ENCODE measurements around the gene TNXB. TPM values are rescaled to one million over a fixed set of nuclear protein-coding genes. Genes with fewer than 3 reads are reported as not detected.
"Not testable (repeated sequence)": the region's sequence is repeated elsewhere in the genome, so short reads cannot be mapped to it uniquely, and the experiment has no call there.

The TNXB gene
- total RNA-seq, 2 experiments from 2014 or later = 3.1 to 5.5 TPM

DNA sequence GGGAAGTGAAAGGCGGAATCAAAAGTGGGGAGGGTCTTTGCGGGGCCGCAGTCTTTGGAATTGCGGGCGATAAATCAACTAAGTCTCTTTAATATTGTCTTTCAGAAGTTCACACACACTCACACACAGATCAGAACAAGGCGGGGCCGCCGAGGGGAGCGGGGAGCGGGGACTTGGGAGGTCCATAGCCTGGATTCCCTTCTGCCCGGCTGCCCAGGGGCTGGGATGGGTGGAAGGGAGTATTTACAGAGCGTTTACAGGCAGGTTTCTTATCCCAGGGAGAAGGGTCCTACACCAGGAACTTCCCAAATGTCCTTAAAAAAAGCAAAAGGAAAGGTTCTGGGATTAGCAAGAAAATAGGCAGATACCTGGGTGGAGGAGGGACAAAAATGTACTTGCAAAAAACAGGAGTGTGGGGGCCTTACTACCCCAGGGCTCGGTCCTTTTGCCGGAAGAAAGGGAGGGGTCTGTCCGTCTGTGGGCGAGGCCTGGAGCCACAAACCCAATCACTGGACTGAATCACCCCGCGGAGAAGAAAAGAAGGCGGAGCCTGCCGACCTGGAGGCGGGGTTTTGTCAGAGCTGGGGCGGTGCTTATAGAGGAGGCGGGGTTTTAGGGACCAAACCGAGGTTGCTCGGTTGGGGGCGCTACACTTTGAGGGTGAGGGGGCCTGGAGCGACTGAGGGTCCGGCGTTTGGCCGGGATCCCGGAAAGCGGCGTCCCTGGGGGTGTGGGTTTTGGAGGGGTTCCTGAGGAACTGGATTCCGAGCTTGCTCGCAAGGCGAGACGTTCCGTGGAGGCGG, 39.4 kb upstream of the TNXB start:
- DNase-seq = peak; percentile 74
- peak overlapping the region; percentile 61 for H3K4me3 Mint-ChIP-seq
- H3K27me3 Mint-ChIP-seq = peaks cover 63% of the 10 kb centered on the region
- no peaks in the 10 kb centered on the region for H3K36me3 Mint-ChIP-seq
- CTCF ChIA-PET = interaction anchor here (0.7 to 1.4 kb wide), 3 partner anchors 16 to 240 kb away, joined by 3 to 4 read pairs (median 3); partner anchors contain the start of genes ATF6B and EGFL8
- no peaks in the 10 kb centered on the region for H3K9me3 Mint-ChIP-seq (ENCODE audit: low read depth)
- H3K27ac Mint-ChIP-seq = peak overlapping the region; percentile 53
- ATAC-seq = peak; percentile 77
- peaks cover 17% of the 10 kb centered on the region for H3K4me1 Mint-ChIP-seq

DNA sequence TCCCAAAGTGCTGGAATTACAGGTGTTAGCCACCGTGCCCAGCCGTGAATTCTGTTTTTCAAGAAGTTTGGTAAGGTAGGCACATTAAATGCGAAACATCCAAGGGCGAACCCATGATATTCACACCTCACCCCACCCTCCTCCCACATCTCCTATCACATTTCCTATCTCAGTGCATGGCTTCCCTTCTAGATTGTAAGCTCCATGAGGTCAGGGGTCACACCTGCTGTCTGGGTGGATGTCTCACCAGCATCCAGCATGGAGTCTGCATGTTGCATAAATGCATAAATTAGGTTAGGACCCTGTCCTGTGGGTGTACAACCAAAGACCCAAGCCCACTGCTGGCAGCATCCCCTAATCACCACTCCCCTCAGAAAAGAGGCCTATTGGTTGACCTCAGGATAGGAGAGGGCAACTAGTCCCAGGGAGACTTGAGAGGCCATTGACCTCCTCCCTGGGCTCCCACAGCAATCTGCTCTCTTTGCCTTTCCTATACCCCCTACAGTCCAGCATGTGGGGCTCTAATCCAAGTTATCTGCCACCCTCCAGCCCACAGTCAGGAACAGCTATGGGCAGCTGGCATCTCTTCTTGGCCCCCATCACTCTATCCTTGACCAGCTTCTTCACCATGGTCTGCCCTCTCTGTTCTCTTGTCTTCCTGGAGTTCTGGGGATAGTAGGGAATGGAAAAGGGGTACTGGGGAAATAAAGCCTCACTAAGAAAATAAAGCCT, 38.4 kb upstream of the TNXB start:
- Mint-ChIP-seq H3K36me3 (no peaks in the 10 kb centered on the region), H3K4me1 (peaks cover 14% of the 10 kb centered on the region), H3K9me3 (ENCODE audit: low read depth) (no peaks in the 10 kb centered on the region), H3K4me3 (no peak overlapping the region), H3K27me3 (peaks cover 56% of the 10 kb centered on the region), H3K27ac (no peak overlapping the region)
- DNase-seq (no peak), ATAC-seq (no peak)
- CTCF ChIA-PET = interaction anchor here (0.7 to 1.4 kb wide), 2 partner anchors 16 to 239 kb away, joined by 3 to 4 read pairs; partner anchors contain the start of gene EGFL8

DNA sequence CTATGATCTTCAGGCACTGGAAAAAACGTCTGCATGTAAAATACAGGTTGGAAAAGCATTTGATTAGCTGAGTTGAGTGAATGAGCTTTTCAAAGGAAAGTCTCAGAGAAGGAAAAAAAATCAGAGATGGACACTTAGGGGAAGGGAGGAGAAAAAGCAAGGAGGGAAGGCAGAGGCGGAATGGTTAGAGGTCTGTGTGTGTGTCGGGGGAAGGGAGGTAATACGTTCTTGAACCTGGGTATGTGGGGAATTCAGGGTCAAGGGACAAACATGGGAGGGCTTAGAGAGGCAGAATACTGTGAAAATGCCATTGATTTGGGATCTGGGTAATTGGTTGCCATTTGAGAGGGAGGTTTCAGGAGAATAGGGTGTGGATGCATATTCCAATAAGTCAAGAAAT, 37.5 kb upstream of the TNXB start:
- H3K9me3 Mint-ChIP-seq (ENCODE audit: low read depth) = no peaks in the 10 kb centered on the region
- peaks cover 12% of the 10 kb centered on the region for H3K4me1 Mint-ChIP-seq

DNA sequence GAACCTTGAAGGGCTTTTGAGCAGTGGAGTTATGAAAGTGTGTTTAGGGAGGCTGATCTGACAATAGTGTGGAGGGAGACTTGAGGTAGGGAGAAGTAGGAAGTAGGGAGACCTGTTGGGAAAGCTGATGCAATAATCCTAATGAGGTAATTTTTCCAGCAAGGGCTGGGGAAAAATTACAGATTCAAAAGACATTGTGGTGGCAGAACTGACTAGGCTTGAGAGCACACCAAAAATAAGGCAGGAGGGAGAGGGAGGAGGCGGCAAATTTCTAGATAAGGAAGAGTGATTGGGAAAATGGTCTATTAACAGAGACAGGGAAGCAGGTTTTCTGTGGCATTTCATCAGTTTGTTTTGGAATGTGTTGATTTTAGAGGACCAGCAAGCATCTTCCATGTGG, 37.1 kb upstream of the TNXB start:
- no peak for ATAC-seq
- peaks cover 12% of the 10 kb centered on the region for H3K4me1 Mint-ChIP-seq
- H3K9me3 Mint-ChIP-seq (ENCODE audit: low read depth) = no peaks in the 10 kb centered on the region
- H3K27ac Mint-ChIP-seq = no peak overlapping the region
- H3K36me3 Mint-ChIP-seq = no peaks in the 10 kb centered on the region
- DNase-seq = no peak
- H3K4me3 Mint-ChIP-seq = no peak overlapping the region
- peaks cover 50% of the 10 kb centered on the region for H3K27me3 Mint-ChIP-seq
- CTCF ChIA-PET = no interaction called here

More for the DNA sequence above, 37.5 kb upstream of the TNXB start:
- ATAC-seq (no peak), DNase-seq (no peak)
- Mint-ChIP-seq H3K27ac (no peak overlapping the region), H3K4me3 (no peak overlapping the region), H3K36me3 (no peaks in the 10 kb centered on the region), H3K27me3 (peaks cover 52% of the 10 kb centered on the region)
- CTCF ChIA-PET = interaction anchor here (1.4 kb wide), 1 partner anchor 17 kb away, joined by 4 read pairs; the partner anchor contains the start of gene EGFL8

DNA sequence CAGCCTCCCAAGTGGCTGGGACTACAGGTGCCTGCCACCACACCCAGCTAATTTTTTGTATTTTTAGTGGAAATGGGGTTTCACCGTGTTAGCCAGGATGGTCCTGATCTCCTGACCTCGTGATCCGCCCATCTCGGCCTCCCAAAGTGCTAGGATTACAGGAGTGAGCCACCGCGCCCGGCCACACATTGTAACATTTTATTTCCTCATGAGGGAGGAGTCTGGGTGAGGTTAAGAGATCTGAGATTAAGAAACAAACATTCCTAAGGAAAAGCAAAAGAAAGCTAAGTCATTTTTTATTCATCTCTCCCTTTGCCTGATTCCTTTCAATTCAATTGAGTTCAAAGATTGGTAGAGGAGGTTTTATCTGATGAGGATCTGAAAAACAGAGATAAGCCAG, 35.1 kb upstream of the TNXB start:
- DNase-seq; ATAC-seq; H3K36me3 Mint-ChIP-seq; CTCF ChIA-PET; H3K4me3 Mint-ChIP-seq; H3K4me1 Mint-ChIP-seq; H3K9me3 Mint-ChIP-seq (ENCODE audit: low read depth); H3K27ac Mint-ChIP-seq: not testable (repeated sequence)
- peaks cover 36% of the 10 kb centered on the region for H3K27me3 Mint-ChIP-seq

DNA sequence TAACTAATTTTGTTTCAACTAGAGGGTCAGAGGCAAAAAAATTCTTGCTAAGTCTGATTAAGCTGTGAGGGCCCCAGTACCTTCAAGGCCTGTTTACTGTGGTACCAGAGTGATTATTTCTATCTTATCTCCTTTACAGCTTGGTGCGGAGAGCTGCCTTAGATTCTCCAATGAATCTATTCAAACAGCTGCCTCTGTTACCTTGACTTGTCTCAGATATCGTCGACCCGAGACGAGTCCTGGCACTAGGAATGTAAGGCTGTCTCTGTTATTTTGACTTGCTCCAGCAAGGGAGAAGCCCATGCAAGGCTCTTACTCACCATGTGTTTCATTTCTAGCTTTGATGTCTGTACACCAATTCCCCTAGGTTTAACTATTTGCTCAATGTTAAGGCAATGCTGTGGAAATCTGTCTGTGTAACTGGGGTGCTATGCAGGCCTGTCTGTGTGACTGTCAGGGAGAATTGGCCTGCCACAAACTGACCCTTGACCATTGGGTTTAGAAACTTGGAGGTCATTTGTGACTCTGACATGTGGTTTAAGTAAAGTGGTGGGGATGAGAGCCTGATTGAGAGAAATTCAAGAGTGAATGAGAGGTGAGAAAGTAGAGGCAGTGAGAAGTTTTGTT, 31.4 kb upstream of the TNXB start:
- no peaks in the 10 kb centered on the region for H3K36me3 Mint-ChIP-seq
- peaks cover 6% of the 10 kb centered on the region for H3K27me3 Mint-ChIP-seq
- no peak overlapping the region for H3K27ac Mint-ChIP-seq
- CTCF ChIA-PET = interaction anchor here (1.2 kb wide), 2 partner anchors 9 to 21 kb away, joined by 3 to 5 read pairs; no protein-coding TSS in a partner anchor
- DNase-seq = no peak
- no peaks in the 10 kb centered on the region for H3K4me1 Mint-ChIP-seq
- no peaks in the 10 kb centered on the region for H3K9me3 Mint-ChIP-seq (ENCODE audit: low read depth)
- no peak overlapping the region for H3K4me3 Mint-ChIP-seq
- no peak for ATAC-seq

DNA sequence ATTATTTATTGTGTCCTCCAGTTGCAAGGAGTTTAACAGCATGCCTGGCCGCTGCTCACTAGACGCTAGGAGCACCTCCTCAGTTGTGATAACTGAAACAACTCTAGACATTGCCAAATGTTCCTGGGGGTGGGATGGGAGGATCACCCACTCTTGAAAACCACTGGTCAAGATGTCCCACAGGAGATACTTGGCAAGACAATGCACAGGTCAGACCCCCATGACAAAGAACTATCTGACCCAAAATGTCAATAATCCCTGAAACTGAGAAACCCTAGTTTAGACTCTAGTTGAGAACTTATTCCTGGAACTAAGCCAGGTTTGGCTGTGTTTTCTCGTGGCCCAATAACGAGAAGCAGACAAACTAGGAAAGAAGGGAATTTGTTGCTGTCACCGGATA, 30.5 kb upstream of the TNXB start:
- ATAC-seq (no peak), DNase-seq (no peak)
- H3K9me3 Mint-ChIP-seq (ENCODE audit: low read depth) = no peaks in the 10 kb centered on the region
- no peaks in the 10 kb centered on the region for H3K4me1 Mint-ChIP-seq
- peaks cover 8% of the 10 kb centered on the region for H3K27me3 Mint-ChIP-seq
- H3K36me3 Mint-ChIP-seq = no peaks in the 10 kb centered on the region
- CTCF ChIA-PET = interaction anchor here (2.0 kb wide), 1 partner anchor 56 kb away, joined by 4 read pairs; no protein-coding TSS in a partner anchor
- no peak overlapping the region for H3K27ac Mint-ChIP-seq
- no peak overlapping the region for H3K4me3 Mint-ChIP-seq

DNA sequence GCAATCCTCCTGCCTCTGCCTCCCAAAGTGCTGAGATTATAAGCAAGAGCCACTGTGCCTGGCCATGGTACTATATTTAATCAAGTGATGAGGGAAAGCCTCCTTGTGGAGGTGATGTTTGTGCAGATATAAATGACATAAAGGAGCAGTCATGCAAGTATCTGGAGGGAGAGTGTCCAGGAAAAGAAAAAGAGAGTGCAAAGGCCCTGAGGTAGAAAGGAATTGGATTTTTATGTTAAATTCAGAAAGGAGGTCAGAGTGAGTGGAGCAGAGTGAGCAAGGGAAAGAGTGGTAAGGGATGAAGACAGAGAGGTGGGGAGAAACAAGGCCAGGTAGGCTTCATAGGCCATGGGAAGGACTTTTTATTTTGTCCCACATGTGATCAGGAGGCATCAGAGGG, 28.3 kb upstream of the TNXB start:
- ATAC-seq (no peak), DNase-seq (no peak)
- H3K27ac Mint-ChIP-seq = no peak overlapping the region
- no peaks in the 10 kb centered on the region for H3K9me3 Mint-ChIP-seq (ENCODE audit: low read depth)
- no peaks in the 10 kb centered on the region for H3K36me3 Mint-ChIP-seq
- peaks cover 13% of the 10 kb centered on the region for H3K27me3 Mint-ChIP-seq
- CTCF ChIA-PET = interaction anchor here (1.1 to 2.0 kb wide), 2 partner anchors 19 to 58 kb away, joined by 4 read pairs; no protein-coding TSS in a partner anchor
- no peak overlapping the region for H3K4me3 Mint-ChIP-seq
- no peaks in the 10 kb centered on the region for H3K4me1 Mint-ChIP-seq

DNA sequence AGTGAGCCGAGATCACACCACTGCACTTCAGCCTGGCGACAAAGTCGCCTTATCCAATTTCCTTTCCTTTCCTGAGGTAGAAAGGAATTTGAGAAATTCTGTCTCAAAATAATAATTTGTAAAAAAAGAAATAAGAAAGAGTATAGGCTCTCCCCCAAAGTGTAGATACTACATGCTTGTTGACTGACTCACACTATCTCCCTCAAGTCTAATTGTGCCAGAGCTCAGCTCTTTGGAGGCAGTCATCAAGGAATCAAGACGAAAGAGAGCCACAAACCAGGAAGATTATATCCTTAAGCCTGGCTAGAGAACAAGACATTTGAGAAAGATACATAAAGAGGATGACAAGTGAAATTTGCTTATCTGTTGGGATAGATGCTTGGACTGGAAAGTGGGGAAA, 24.6 kb upstream of the TNXB start:
- H3K9me3 Mint-ChIP-seq (ENCODE audit: low read depth) = no peaks in the 10 kb centered on the region
- ATAC-seq (no peak), DNase-seq (no peak)
- H3K27me3 Mint-ChIP-seq = peaks cover 10% of the 10 kb centered on the region
- peaks cover 9% of the 10 kb centered on the region for H3K4me1 Mint-ChIP-seq
- no peaks in the 10 kb centered on the region for H3K36me3 Mint-ChIP-seq
- H3K4me3 Mint-ChIP-seq = no peak overlapping the region
- CTCF ChIA-PET = no interaction called here
- H3K27ac Mint-ChIP-seq = no peak overlapping the region

DNA sequence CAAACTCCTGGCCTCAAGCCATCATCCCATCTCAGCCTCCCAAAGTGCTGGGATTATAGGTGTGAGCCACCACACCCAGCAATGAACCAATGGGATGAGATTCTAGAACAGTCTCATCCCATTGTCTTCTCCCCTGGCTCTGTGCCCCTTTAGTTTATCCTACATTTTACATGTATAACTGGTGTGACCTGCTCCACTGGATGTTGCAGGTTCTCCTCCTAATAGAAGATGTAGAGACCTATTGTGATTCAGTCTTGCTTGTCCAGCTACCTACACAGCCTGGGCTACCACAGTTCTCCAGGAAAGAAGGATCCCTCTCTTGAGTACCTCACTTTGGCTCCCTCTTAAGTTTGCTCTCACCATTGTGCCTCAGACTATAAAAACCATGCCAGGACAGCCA, 23.0 kb upstream of the TNXB start:
- no peaks in the 10 kb centered on the region for H3K9me3 Mint-ChIP-seq (ENCODE audit: low read depth)
- H3K27me3 Mint-ChIP-seq = peaks cover 6% of the 10 kb centered on the region
- peaks cover 2% of the 10 kb centered on the region for H3K36me3 Mint-ChIP-seq
- no peak overlapping the region for H3K4me3 Mint-ChIP-seq
- CTCF ChIA-PET = interaction anchor here (0.7 to 1.5 kb wide), 2 partner anchors 20 to 23 kb away, joined by 3 read pairs; no protein-coding TSS in a partner anchor
- no peak overlapping the region for H3K27ac Mint-ChIP-seq
- peaks cover 22% of the 10 kb centered on the region for H3K4me1 Mint-ChIP-seq
- no peak for ATAC-seq
- no peak for DNase-seq

DNA sequence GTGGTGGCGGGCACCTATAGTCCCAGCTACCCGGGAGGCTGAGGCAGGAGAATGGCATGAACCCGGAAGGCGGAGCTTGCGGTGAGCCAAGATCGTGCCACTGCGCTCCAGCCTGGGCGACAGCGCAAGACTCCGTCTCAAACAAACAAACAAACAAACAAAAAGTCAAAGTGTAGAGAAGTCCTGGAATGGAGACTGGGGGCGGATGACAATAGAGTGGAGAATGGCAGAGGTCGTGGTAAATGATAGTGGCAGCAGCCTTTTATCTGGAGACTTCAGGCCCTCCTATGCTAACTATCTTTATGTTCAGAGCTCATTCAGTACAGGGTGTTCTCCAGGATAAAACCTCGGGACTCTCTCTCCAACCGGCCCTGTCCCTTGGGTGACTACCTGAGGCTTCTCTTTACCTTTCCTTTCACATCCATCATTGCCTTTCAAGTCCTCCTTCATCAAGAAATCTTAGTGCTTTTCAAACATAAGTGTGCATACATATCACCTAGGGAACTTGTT, 22.4 kb upstream of the TNXB start:
- Mint-ChIP-seq H3K4me1 (peaks cover 27% of the 10 kb centered on the region), H3K27ac (no peak overlapping the region), H3K27me3 (peaks cover 6% of the 10 kb centered on the region), H3K36me3 (peaks cover 6% of the 10 kb centered on the region), H3K4me3 (peak overlapping the region; percentile 21), H3K9me3 (ENCODE audit: low read depth) (no peaks in the 10 kb centered on the region)
- ATAC-seq (no peak), DNase-seq (no peak)
- CTCF ChIA-PET = interaction anchor here (0.7 to 5.0 kb wide), 5 partner anchors 9 to 64 kb away, joined by 3 to 47 read pairs (median 5); no protein-coding TSS in a partner anchor

DNA sequence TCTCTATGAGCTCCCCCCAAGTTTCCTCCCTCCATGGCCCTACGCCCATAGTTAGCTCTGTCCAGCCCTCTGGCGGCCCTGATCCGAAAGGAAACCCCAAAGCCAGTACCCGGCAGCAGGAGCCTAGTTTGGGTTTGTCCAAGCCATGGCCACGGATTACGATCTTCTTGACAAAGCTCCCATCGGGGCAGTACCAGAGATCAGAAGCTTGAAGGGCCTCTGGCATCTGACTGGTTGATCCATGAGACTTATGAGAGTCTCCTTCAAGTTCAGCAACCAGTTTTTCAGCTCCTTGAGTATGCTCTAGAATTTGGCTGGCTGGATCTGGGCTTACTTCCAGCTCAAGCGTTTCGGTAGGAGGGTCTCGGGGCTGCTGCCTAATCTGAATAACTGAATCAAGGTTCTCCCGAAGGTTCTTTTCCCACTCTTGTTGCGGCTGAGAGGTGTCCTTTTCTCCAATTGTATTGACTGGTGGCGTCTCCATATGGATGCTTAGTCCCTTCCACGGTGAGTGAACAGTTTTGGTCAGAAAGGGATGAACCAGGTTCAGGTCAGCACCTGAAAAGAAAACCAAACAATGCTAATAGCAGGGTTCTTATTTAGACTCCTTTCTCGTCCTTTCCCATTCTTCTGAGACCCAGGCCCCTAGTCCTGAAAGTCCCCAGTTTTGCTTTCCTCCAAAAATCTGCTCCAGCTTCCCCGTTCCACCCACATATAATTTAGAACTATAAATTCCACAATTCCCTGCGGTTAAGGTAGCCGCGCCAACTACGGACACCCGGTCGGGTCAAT, 20.4 kb upstream of the TNXB start:
- peaks cover 13% of the 10 kb centered on the region for H3K36me3 Mint-ChIP-seq
- H3K4me3 Mint-ChIP-seq = peak overlapping the region; percentile 80
- peak overlapping the region; percentile 98 for H3K27ac Mint-ChIP-seq
- no peaks in the 10 kb centered on the region for H3K9me3 Mint-ChIP-seq (ENCODE audit: low read depth)
- peaks cover 36% of the 10 kb centered on the region for H3K4me1 Mint-ChIP-seq
- H3K27me3 Mint-ChIP-seq = peaks cover 4% of the 10 kb centered on the region
- ATAC-seq (no peak), DNase-seq (no peak)
- CTCF ChIA-PET = interaction anchor here (0.7 to 5.0 kb wide), 6 partner anchors 11 to 532 kb away, joined by 3 to 47 read pairs (median 7); partner anchors contain the start of gene GPSM3
